GM11168 (cell line): ENCODE results near the gene DENND1A.

Experiments used
- in situ Hi-C: fragments of 300-500 bp; cut with MboI; formaldehyde crosslinking; loops from one replicate; pipeline ENCODE4 v1.12.0; 2022; ENCODE audit warnings: low sequenced_read_pairs; ENCODE audit not compliant: unreplicated experiment

Gene DENND1A

DNA sequence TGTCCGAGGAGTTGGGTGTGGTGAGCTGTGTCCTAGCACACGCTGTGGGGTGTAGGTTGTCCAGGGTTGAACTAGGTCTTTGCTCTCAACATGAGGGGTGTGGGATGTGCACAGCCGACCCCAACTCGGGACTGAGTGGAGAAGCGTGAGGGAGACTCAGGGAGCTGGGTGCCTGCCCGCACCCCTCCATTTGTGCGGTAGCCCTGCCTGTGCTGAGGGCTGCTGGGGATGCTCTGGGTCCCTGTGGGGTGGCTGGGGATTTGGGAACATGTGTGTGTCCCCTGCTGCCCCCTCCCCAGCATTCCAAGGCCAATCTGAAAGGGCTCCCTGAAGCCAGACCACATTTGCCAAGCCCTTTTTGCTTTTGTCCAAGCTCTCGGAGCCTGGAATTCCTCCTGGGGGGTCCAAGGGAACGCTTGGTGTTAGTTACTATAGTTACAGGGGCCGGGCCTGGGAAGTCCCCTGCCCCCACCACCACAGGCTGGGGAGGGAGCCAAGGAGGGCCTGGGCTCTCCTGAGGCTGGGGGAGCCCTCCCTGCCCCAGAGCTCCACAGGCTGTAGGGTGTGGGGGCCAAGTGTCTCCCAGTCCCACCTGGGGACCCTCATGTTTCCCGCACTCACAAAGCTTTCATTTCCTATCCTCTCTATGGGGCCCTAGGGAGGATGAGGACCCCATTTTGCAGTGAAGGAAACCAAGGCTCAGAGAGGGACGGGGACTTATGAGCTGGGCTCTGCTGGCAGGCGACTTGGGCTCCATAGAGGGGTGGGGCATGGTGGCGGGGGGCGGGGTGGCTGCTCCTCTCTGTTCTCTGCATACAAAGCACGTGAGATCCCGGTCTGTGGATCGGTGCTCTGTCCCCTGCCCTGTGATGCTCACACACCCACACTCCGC, 572.8 kb downstream of the DENND1A start:
- in situ Hi-C loops = no loop called here

DNA sequence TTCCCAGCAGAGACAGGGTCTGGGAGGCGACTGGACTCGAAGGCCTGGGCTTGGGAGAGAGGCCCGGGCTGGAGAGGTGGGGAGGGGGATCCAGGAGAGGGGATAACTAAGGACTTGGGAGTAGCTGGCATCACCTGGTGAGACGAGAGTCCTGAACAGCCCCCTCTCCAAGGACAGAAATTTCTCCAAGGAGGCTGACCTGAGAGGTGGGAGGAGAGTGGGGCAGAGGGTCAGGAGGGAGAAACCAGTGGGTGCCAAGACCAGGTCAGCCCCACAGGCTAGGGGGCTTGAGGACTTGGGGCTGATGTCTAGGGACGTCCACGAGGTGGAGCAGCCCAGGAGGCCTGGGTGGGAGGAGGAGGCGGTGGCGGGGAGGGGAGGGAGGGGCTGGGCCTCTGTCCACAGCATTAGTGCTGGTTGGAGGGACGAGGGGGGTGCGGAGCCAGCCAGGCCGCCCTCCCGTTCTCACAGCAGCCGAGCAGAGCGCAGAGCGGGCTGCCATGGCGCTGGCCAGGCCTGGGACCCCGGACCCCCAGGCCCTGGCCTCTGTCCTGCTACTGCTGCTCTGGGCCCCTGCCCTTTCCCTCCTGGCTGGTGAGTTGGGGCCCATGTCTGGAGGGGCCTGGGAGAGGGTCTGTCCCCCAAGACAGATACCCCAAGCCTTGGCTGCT, 574.0 kb downstream of the DENND1A start, which contains the start of gene CRB2:
Gene CRB2 (plus strand): TSS at position 437 of the 671 bp plus-strand sequence. CDS start 64 bp downstream, at position 501.
- in situ Hi-C loops = no loop called here

DNA sequence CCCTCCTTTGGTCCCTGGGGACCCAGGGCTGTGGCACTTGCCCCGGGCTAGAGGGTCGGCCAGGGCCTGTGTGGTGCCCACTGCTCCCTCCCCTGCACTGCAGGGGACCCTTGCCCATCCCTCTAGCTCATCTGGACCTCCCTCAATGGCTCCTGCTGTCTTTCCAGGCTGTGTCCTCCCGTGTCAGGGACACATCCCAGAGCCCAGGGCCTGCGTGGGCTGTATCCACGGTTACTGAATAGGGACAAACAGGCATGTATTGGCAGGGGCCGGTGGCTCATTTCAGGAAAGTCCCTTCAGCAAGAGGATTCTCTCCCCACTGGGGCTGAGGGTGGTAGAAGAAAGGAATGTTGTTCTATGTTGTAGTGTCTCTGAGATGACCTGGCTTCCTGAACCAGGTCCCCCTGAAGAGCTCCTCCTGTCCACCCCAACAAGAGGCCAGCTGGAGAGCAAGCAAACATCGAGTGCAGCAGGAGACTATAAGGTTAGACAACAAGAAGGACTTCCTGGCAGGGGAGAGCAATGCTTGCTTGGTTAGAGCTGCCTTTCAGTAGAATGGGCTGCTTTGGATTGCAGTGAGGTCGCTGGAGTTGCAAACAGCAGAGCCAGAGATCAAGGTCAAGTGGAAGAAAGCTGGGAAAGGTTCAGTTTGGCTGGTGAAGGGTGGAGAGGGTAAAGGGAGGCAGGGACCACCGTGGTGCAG, 575.0 kb downstream of the DENND1A start:
- in situ Hi-C loops = loop anchor here (5.0 kb wide), 1 partner anchor 273 kb away; no protein-coding TSS in a partner anchor

DNA sequence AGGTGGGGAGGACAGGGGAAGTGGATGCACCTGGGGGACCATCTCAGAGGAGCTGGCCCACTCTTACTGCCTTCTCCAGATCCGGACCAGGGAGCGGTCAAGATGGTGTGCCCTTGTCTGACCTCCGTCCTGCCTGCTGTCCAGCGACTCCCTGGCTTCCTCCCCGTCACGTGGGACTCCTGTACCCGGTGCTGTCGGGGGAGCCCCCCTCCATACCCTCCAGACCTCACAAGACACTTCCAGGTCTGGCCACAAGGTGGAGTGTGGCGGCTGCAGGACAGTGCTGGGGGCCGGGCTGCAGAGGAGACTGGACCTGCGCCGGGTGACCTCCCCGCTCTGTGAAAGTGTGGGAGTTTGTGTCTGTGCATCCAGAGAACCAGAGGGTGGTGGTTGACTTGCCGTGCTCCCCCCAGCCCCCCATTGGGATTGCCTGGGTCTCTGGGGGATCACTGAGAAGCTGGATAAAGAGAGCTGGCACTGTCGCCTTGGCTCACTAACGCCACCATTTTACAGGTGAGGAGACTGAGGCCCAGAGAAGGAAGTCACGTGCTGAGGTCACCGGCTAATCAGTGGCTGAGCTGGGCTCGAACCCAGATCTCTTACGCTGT, 575.8 kb downstream of the DENND1A start:
- in situ Hi-C loops = loop anchor here (5.0 kb wide), 1 partner anchor 272 kb away; no protein-coding TSS in a partner anchor

DNA sequence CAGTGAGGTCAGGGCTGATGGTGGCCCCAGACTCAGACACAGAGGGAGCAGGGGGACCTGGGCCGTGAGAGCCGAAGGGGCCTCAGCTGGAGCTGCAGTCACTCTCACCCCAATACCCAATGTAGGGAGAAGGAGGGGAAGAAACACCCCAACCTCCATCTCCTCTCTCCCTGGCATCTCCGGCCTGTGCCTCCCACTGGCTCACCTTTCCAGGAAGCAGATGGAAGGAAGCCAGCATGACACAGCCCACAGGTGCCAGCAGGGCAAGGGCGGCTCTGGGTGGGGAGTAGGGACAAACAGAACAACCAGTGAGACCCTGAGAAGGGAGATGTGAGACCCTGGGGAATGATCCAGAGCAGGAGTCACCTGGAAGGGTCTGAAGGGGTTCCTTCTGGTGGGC, 576.9 kb downstream of the DENND1A start:
- in situ Hi-C loops = loop anchor here (5.0 kb wide), 1 partner anchor 271 kb away; no protein-coding TSS in a partner anchor

DNA sequence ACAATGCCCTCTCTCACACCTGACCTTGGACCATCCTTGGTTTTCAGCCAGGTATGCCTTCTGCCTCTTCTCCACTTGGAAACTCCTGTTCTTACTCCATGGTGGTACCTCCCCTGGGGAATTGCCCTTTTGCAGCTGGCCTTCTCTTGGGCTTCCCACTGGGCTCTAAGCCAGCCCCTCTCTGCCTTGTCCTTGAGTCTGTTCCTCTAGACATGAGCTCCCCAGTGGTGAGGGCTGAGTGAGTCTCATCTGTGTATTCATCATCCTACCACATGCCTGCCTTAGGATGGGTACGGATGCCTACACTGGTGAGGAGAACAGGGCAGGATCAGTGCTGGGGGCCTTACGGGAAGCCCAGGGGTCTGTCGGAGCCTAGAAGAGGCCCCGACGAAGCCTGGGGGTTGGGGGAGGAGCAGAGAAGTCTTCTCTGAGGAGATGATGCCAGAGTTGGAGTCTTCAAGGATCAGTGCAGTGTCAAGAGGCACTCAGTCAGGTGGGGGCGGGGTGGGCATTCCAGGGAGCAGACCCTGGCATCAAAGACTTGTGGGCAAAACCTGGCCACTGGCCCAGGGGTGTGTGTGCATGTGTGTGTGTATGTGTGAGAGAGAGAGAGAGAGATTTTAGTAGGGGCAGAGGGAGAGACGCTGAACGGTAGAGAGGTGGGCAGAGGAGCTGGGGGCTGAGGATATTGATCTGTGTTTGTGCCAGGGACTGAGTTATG, 579.2 kb downstream of the DENND1A start:
- in situ Hi-C loops = loop anchor here (5.0 kb wide), 1 partner anchor 268 kb away; no protein-coding TSS in a partner anchor

DNA sequence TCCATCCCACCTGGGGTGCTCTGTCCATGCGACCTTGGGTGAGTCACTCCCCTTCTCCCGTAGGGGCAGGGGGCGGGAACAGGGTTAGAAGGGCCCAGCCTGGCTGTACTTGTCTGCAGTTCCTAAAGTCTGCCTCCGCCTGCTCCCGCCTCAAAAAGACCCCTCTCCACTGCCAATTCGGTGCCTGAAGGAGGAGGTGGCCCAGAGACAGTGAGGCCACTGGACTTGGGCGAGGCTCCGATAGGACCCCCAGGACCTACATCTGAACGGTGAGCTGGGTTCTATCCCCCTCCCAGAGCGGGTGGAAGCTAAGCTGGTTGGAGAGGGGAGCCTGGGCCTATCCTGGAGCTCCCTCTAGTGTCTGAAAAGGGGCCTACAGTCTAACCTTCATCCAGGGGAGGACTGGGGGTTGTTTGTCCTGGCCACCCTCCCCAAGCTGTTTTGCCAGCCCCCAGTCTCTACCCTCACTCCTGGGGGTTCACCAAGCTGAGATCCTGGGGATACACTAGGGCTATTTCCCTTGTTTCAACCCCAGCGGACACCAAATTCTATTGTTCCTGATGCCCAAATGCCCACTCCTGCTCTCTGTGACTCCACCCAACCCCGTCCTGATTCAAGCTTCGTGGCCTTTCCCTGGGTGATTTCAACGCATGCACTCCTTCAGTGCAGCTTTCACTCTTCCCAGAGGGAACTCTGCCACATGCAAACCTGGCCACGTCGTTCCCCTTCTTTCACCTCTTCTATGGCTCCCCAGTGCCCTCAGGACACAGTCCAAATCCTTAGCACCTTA, 580.0 kb downstream of the DENND1A start:
- in situ Hi-C loops = loop anchor here (5.0 to 25.0 kb wide), 2 partner anchors 113 to 268 kb away; no protein-coding TSS in a partner anchor

DNA sequence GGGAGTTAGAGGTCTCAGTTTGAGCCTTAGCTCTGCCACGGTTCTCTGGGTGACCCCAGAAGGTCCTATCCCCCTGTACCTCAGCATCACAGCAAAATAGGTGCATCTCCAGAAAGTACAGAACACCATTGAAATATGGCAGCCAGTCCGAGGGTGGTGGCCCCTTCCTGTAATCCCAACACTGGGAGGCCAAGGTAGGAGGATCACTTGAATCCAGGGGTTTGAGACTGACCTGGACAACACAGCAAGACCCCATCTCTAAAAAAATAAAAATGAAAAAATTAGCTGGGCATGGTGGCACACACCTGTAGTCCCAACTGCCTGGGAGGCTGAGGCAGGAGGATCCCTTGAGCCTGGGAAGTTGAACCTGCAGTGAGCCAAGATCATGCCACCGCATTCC, 580.9 kb downstream of the DENND1A start:
- in situ Hi-C loops = loop anchor here (25.0 kb wide), 1 partner anchor 112 kb away; no protein-coding TSS in a partner anchor

DNA sequence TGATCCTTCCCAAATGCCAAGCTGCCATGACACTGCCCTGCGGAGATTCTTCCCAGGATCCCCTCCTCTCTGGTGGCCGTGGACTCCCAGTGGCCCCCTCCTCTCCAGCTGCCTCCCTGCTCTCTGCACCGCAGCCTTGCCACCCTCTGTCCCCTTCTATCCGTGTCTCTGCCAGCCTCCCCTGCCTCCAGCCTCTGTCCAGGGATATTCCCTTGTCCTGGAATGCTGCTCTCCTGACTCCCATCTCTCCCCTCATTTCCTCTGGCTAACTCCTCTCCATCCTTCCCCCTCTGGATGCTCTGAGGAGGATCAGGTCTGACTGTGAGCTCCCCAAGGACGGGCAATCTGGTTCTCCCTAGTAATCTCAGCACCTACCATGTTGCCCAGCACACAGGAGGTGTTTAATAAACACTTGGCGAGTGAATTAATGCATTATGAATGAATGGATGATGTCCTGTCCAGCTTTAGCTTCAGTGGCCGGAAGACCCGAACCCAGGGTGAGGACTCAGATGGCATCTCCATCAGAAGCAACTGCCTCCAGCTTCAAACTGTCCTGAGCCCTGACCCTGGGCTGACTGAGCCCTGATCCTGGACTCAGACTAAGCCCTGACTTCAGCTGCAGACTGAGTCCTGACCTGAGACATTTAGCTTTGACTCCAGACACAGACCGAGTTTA, 581.5 kb downstream of the DENND1A start:
- in situ Hi-C loops = loop anchor here (25.0 kb wide), 1 partner anchor 111 kb away; no protein-coding TSS in a partner anchor

DNA sequence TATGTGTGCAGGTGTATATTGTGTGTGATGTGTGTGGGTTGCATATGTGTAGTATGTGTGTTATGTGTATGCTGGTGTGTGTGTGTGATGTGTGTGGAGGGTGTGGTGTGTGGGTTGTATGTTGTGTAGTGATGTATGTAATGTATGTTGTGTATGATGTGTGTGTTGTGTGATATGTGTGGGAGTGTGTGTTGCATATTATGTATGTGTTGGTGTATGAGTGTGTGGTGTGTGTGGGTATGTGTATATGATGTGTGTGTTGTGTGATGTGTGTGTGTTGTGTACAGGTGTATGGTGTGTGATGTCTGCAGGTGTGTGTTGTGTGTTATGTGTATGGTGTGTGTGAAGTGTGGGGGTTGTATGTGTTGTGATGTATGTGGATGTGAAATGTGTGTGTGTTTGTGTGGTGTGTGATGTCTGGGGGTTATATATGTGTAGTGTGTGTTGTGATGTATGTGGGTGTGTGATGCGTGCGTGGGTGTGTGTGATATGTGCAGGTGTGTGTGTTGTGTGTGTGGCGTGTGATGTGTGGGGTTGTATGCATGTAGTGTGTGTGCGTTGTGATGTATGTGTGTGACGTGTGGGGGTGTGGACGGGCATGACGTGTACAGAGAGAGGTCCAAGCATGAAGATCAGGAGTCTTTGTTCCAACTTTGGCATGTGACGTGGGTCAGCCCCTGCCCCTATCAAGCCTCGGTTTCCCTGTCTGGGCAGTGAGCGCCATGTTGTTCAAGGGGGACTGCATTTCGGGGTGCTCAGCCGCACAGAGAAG, 582.5 kb downstream of the DENND1A start:
- in situ Hi-C loops = loop anchor here (25.0 kb wide), 1 partner anchor 110 kb away; no protein-coding TSS in a partner anchor

DNA sequence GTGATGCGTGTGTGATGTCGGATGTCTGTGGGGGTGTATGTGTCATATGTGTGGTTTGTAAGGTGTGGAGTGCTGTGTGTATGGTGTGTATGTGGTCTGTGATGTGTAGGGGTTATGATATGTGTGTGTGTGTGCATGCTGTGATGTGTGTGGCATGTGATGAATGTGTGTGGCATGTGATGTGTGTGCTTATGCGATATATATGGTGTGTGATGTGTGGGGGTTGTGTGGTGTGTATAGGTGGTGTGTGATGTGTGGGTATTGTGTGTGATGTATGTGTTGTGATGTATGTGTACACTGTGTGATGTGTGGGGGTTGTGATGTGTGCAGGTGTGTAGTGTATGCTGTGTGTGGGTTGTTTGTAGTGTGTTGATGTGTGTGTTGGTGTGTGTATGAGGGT, 583.1 kb downstream of the DENND1A start:
- in situ Hi-C loops = loop anchor here (25.0 kb wide), 1 partner anchor 110 kb away; no protein-coding TSS in a partner anchor

DNA sequence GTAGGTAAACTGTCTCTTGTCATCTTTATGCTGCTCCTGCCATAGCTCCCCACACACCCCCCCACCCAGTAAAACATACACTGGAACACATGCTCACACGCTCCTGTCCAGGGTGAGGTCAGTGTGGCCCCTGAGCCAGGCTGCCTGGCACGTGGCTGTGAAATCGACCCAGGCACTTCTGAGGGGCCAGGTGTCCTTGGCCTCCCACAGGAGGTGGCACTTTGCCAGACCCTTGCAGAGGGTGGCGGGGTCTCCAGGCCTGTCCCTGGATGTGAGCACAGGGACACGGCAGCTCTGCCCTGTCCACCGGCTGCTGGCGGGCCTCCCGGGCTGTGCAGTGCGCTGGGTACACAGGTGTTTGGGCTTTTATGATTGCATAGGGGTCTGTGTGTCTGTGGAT, 583.9 kb downstream of the DENND1A start:
- in situ Hi-C loops = loop anchor here (25.0 kb wide), 1 partner anchor 109 kb away; no protein-coding TSS in a partner anchor

DNA sequence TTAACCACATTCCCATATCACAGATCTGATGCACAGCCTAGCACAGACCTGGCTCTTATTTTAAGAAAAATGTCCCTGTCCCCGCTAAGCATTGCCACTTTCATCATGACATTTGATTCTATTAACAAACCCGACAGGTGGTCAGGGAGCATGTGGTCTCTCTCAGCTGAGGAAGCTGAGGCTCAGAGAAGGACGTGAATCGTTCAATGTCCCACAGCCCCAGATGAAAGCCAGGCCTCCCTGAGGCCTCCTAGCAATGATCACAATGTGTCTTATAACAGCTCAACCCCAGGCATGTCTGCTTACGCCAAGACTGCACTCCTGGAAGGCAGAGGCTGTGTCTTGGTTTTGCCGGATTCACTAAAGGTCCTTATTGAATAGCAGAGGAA, 584.4 kb downstream of the DENND1A start:
- in situ Hi-C loops = loop anchor here (25.0 kb wide), 1 partner anchor 108 kb away; no protein-coding TSS in a partner anchor

DNA sequence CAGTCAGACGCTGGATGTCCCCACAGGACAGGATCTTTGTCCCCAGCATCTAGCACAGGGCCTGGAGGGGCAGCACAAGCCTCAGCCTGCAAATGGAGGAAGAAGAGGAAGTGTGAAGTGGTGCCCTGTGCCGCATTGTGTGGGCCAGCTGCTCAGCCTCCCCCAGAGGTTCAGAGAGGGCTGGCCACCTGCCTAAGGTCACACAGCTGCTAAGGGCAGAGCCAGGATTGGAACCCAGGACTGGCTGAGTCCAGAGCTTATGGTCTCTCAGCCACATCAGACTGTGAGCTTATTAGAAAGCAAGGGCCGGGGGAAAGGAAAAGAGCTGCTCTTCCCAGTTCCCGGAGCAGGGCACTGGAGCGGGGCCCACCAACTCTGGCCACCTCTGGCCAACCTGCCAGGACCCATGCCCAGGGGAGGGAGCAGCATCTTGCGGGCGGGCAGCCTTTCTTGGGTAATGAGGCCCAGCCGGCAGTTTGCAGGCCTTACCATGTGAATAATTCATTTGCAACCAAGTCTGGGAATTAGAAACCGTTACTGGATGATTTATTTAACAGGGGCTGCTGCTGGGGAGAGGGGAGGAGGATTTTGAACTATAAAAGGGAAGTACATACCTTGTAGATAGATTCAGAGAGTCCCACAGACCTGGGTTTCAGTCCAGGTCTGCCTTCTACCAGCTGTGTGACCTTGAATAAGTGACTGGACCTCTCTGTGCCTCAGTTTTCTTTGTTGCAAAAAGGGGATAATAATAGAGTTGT, 585.6 kb downstream of the DENND1A start:
- in situ Hi-C loops = loop anchor here (25.0 kb wide), 1 partner anchor 107 kb away; no protein-coding TSS in a partner anchor

DNA sequence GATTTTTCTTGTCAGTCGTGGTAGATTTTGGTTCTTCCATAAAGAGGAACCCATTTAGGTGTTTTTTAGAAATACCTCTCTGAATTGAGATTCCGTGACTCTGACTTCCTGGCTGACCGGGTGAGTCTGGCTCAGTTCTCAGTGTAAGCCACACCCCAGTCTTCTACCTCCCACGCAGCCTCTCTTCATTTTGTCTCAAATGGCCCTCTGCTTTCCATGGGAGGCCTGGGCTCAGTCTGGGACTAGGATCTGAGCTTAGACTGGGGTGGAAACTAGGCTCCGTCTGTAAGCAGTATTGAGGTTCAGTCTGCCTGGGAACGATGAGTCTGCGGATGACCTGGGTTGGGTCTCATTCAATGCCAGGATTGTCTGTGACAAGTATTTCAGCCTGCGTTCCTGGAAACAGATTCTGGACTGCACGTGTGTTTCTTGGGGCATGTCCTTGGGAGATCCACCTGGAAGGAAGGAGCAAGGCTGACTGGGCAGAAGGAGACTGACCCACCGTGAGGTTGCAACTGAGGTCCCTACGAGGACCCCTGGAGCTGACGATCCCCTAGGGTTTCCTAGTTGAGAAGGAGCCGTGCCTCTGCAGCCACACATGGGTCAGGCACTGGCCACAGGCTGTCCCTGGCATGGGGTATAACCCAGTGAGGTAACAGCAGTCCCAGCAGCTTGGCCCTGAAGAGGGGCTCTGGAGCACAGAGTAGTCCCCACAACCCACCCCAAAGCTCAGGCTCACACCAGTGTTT, 586.3 kb downstream of the DENND1A start:
- in situ Hi-C loops = loop anchor here (25.0 kb wide), 1 partner anchor 106 kb away; no protein-coding TSS in a partner anchor
